WTC11 (cell line): ENCODE data around the gene BCAS1. TPM values are rescaled to one million over a fixed set of nuclear protein-coding genes. Genes with fewer than 3 reads are reported as not detected.
A peak's percentile ranks its signal among the peaks of the same experiment; 100 is the strongest.

Source experiments
- ATAC-seq: fragments of 200-7000 bp; cut with Tn5 transposase; 2 replicates; pipeline ENCODE4 v1.10.0; 2021; ENCODE audit warnings: mild to moderate bottlenecking, moderate library complexity
- CTCF ChIA-PET: fragments of 300-600 bp; sonication (Branson Sonifier 250); formaldehyde crosslinking; loops from one replicate; lab custom pipeline; 2021; ENCODE audit warnings: antibody characterized with exemption; lab: Charles Lee
- POLR2A ChIA-PET: fragments of 350-600 bp; sonication (Branson Sonifier 250); formaldehyde crosslinking; loops from one replicate; lab custom pipeline; 2021; ENCODE audit warnings: antibody characterized with exemption; lab: Charles Lee
- DNase-seq: peaks from one replicate; pipeline ENCODE4 v3.0.0; 2021; ENCODE audit warnings: low spot score
- H3K27ac Mint-ChIP-seq: 2 replicates; pipeline ENCODE4 v1.8.0; 2021; ENCODE audit warnings: mixed read lengths
- H3K27me3 Mint-ChIP-seq: 2 replicates; pipeline ENCODE4 v1.8.0; 2021; ENCODE audit warnings: low read depth, mild to moderate bottlenecking, moderate library complexity, mixed read lengths
- H3K36me3 Mint-ChIP-seq: 2 replicates; pipeline ENCODE4 v1.8.0; 2021; ENCODE audit warnings: mixed read lengths
- H3K4me1 Mint-ChIP-seq: 2 replicates; pipeline ENCODE4 v1.8.0; 2022; ENCODE audit warnings: mixed read lengths
- H3K4me3 Mint-ChIP-seq: 2 replicates; pipeline ENCODE4 v1.8.0; 2021; ENCODE audit warnings: mild to moderate bottlenecking, moderate library complexity, mixed read lengths
- H3K9me3 Mint-ChIP-seq: 2 replicates; pipeline ENCODE4 v1.8.0; 2021; ENCODE audit warnings: mixed read lengths
- AR ChIP-seq: fragments of 250-450 bp; sonication (Bioruptor Pico); IDR thresholded peaks from 2 replicates; pipeline ENCODE4 v1.9.0; 2021; ENCODE audit warnings: mild to moderate bottlenecking
- CBFB ChIP-seq: sonication (generic); formaldehyde crosslinking; IDR thresholded peaks from 2 replicates; pipeline ENCODE4 v1.8.1; 2022; ENCODE audit warnings: mild to moderate bottlenecking, low read depth, missing genetic modification reagents
- CREM ChIP-seq: sonication (generic); formaldehyde crosslinking; IDR thresholded peaks from 2 replicates; pipeline ENCODE4 v1.8.1; 2022; ENCODE audit warnings: mild to moderate bottlenecking, missing genetic modification reagents, moderate library complexity
- E2F1 ChIP-seq: sonication (generic); formaldehyde crosslinking; IDR thresholded peaks from 2 replicates; pipeline ENCODE4 v1.8.0; 2022; ENCODE audit warnings: mild to moderate bottlenecking, missing genetic modification reagents
- E2F4 ChIP-seq: sonication (generic); formaldehyde crosslinking; IDR thresholded peaks from 2 replicates; pipeline ENCODE4 v1.8.1; 2022; ENCODE audit warnings: low read depth, mild to moderate bottlenecking, moderate library complexity, missing genetic modification reagents, borderline replicate concordance
- ELF4 ChIP-seq: sonication (generic); formaldehyde crosslinking; IDR thresholded peaks from 2 replicates; pipeline ENCODE4 v1.8.1; 2022; ENCODE audit warnings: low read depth, mild to moderate bottlenecking, moderate library complexity, missing genetic modification reagents
- EMX1 ChIP-seq: fragments of 250-450 bp; sonication (Bioruptor Pico); IDR thresholded peaks from 2 replicates; pipeline ENCODE4 v1.8.0; 2021; ENCODE audit warnings: mild to moderate bottlenecking
- FOXP1 ChIP-seq: sonication (generic); formaldehyde crosslinking; IDR thresholded peaks from 2 replicates; pipeline ENCODE4 v1.8.0; 2022; ENCODE audit warnings: missing genetic modification reagents, mild to moderate bottlenecking, moderate library complexity, borderline replicate concordance
- GRHL2 ChIP-seq: fragments of 250-450 bp; sonication (Bioruptor Pico); IDR thresholded peaks from 2 replicates; pipeline ENCODE4 v1.8.0; 2022; ENCODE audit warnings: mild to moderate bottlenecking, moderate library complexity; ENCODE audit not compliant: insufficient replicate concordance, severe bottlenecking
- HMGA2 ChIP-seq: fragments of 250-450 bp; sonication (Bioruptor Pico); IDR thresholded peaks from 2 replicates; pipeline ENCODE4 v1.4.0; 2021; ENCODE audit warnings: mild to moderate bottlenecking, moderate library complexity
- IRF1 ChIP-seq: sonication (generic); formaldehyde crosslinking; IDR thresholded peaks from 2 replicates; pipeline ENCODE4 v1.8.0; 2023; ENCODE audit warnings: missing genetic modification reagents
- NR2C2 ChIP-seq: sonication (generic); formaldehyde crosslinking; IDR thresholded peaks from 2 replicates; pipeline ENCODE4 v1.8.0; 2022; ENCODE audit warnings: mild to moderate bottlenecking, missing genetic modification reagents
- PRDM15 ChIP-seq: sonication (generic); formaldehyde crosslinking; IDR thresholded peaks from 2 replicates; pipeline ENCODE4 v1.8.0; 2022; ENCODE audit warnings: missing genetic modification reagents
- PRRX2 ChIP-seq: fragments of 250-450 bp; sonication (Bioruptor Pico); IDR thresholded peaks from 2 replicates; pipeline ENCODE4 v1.8.0; 2021; ENCODE audit warnings: mild to moderate bottlenecking
- SMAD3 ChIP-seq: sonication (generic); formaldehyde crosslinking; IDR thresholded peaks from 2 replicates; pipeline ENCODE4 v1.8.0; 2022; ENCODE audit warnings: missing genetic modification reagents, mild to moderate bottlenecking, borderline replicate concordance
- SOX15 ChIP-seq: fragments of 250-450 bp; sonication (Bioruptor Pico); IDR thresholded peaks from 2 replicates; pipeline ENCODE4 v1.9.0; 2021; ENCODE audit warnings: mild to moderate bottlenecking
- USF1 ChIP-seq: sonication (generic); formaldehyde crosslinking; IDR thresholded peaks from 2 replicates; pipeline ENCODE4 v1.8.0; 2022; ENCODE audit warnings: mild to moderate bottlenecking, missing genetic modification reagents
- ZNF219 ChIP-seq: sonication (generic); formaldehyde crosslinking; IDR thresholded peaks from 2 replicates; pipeline ENCODE4 v1.8.0; 2023; ENCODE audit warnings: missing genetic modification reagents, mild to moderate bottlenecking, borderline replicate concordance
- total RNA-seq: library from RNA; stranded (reverse); gene quantifications from 3 replicates; pipeline ENCODE4 v1.2.3, GENCODE V29; 2021
- TF ChIP-seq, protein P1 (sequence below): fragments of 250-450 bp; sonication (Bioruptor Pico); IDR thresholded peaks from 2 replicates; pipeline ENCODE4 v1.9.0; 2021; ENCODE audit warnings: mild to moderate bottlenecking
- TF ChIP-seq, protein P2 (sequence below): sonication (generic); formaldehyde crosslinking; IDR thresholded peaks from 2 replicates; pipeline ENCODE4 v1.8.1; 2023; ENCODE audit warnings: mild to moderate bottlenecking, missing genetic modification reagents, moderate library complexity

The BCAS1 gene
- total RNA-seq, 1 experiment from 2014 or later = 0.11 TPM

- ATAC-seq = no peak
- H3K27ac Mint-ChIP-seq = no peak overlapping the region
- no peak for TF ChIP-seq HMGA2 (CRISPR knock-in tag)
- TF ChIP-seq USF1 = no peak
- no peak for TF ChIP-seq FOXP1 (CRISPR knock-in tag)
- TF ChIP-seq CBFB (CRISPR knock-in tag) = no peak
- no peak for TF ChIP-seq EMX1
- TF ChIP-seq NR2C2 (CRISPR knock-in tag) = no peak
- TF ChIP-seq CREM (CRISPR knock-in tag) = no peak
- no peak for TF ChIP-seq SOX15 (CRISPR knock-in tag)
- no peak for TF ChIP-seq E2F1 (CRISPR knock-in tag)
- TF ChIP-seq AR = no peak
- TF ChIP-seq GRHL2 = no peak
- TF ChIP-seq, protein P1, sequence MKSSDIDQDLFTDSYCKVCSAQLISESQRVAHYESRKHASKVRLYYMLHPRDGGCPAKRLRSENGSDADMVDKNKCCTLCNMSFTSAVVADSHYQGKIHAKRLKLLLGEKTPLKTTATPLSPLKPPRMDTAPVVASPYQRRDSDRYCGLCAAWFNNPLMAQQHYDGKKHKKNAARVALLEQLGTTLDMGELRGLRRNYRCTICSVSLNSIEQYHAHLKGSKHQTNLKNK (CRISPR knock-in tag) = no peak
- no peak for TF ChIP-seq SMAD3 (CRISPR knock-in tag)
- no peak for DNase-seq
- ChIA-PET POLR2A (no interaction called here), CTCF (interaction anchor here (0.7 to 1.0 kb wide), 3 partner anchors 12 to 111 kb away, joined by 3 read pairs; no protein-coding TSS in a partner anchor)
- peaks cover 4% of the 10 kb centered on the region; the same call in 1 of the 2 replicates for H3K4me1 Mint-ChIP-seq
- H3K36me3 Mint-ChIP-seq = no peaks in the 10 kb centered on the region
- H3K27me3 Mint-ChIP-seq = no peaks in the 10 kb centered on the region
- no peak overlapping the region for H3K4me3 Mint-ChIP-seq
- no peaks in the 10 kb centered on the region for H3K9me3 Mint-ChIP-seq
These were observed 54.9 kb downstream of the BCAS1 start for GRCh38 chr20:54015496-54015895.

DNA sequence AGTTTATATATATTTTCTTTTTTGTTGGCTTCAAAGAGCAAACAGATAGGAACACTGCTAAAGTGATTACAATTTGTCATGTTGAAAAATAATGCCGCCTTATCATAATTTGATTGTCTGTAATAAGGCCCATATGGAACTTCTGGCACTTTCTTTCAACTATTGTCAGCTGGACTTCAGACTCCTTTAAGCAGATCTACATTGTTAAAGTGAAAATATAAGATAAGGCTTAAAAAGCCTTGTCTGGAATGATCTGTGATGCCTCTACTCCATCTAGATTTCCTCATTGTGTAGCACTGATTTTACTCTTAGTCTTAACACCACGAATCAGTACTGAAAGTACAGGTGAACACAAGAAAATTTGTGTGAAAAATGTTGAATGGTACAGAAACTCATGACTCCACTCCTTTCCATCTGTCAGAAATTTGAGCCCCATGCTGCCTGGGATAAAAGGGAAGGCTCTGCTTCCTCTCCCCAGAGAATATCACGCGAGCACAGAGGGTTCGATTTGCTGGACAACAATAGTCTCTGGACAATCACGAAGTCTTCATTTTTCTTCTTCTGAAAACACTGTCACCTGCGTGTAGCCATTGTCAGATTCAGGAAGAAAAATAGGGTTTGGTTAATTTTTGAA, 56.0 kb downstream of the BCAS1 start:
- TF ChIP-seq E2F4 (CRISPR knock-in tag) = no peak
- TF ChIP-seq ZNF219 (CRISPR knock-in tag) = no peak
- TF ChIP-seq PRRX2 (CRISPR knock-in tag) = no peak
- TF ChIP-seq ELF4 (CRISPR knock-in tag) = no peak
- TF ChIP-seq, protein P2, sequence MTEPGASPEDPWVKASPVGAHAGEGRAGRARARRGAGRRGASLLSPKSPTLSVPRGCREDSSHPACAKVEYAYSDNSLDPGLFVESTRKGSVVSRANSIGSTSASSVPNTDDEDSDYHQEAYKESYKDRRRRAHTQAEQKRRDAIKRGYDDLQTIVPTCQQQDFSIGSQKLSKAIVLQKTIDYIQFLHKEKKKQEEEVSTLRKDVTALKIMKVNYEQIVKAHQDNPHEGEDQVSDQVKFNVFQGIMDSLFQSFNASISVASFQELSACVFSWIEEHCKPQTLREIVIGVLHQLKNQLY (CRISPR knock-in tag) = no peak
- no peak for TF ChIP-seq IRF1 (CRISPR knock-in tag)
- no peak for TF ChIP-seq PRDM15 (CRISPR knock-in tag)
- DNase-seq (no peak), ATAC-seq (no peak)
- POLR2A ChIA-PET = no interaction called here
- H3K27ac Mint-ChIP-seq = peak overlapping the region; percentile 50; the same call in 1 of the 2 replicates
- peaks cover 4% of the 10 kb centered on the region; the same call in 1 of the 2 replicates for H3K4me1 Mint-ChIP-seq
- H3K27me3 Mint-ChIP-seq = no peaks in the 10 kb centered on the region
- H3K4me3 Mint-ChIP-seq = no peak overlapping the region
- H3K36me3 Mint-ChIP-seq = no peaks in the 10 kb centered on the region
- CTCF ChIA-PET = no interaction called here
- no peaks in the 10 kb centered on the region for H3K9me3 Mint-ChIP-seq
